Osteoblast (primary cell): ENCODE data around the gene SLFN5. TPM values are rescaled to one million over a fixed set of nuclear protein-coding genes. Genes with fewer than 3 reads are reported as not detected.
A peak's percentile ranks its signal among the peaks of the same experiment; 100 is the strongest.

Source experiments
- DNase-seq: peaks from one replicate; pipeline ENCODE4 v3.0.0; 2011; ENCODE audit warnings: low spot score, mixed read lengths; ENCODE audit not compliant: insufficient read length; ENCODE audit errors: missing footprints
- H2AFZ ChIP-seq: 2 replicates; pipeline ENCODE4 v1.6.0; 2011; ENCODE audit warnings: mild to moderate bottlenecking, low read length
- H3K27ac ChIP-seq: 2 replicates; pipeline ENCODE4 v1.5.1; 2011; ENCODE audit warnings: mild to moderate bottlenecking, low read depth, low read length, moderate library complexity
- H3K27me3 ChIP-seq: 2 replicates; pipeline ENCODE4 v1.6.0; 2012; ENCODE audit warnings: mild to moderate bottlenecking, control low read depth, inconsistent platforms, low read length, moderate library complexity; ENCODE audit not compliant: insufficient read depth
- H3K36me3 ChIP-seq: 2 replicates; pipeline ENCODE4 v1.5.1; 2011; ENCODE audit warnings: mild to moderate bottlenecking, low read length, control low read depth, moderate library complexity; ENCODE audit not compliant: insufficient read depth
- H3K4me1 ChIP-seq: 2 replicates; pipeline ENCODE4 v1.5.1; 2011; ENCODE audit warnings: mild to moderate bottlenecking, low read length, control low read depth, moderate library complexity; ENCODE audit not compliant: insufficient read depth
- H3K4me2 ChIP-seq: 2 replicates; pipeline ENCODE4 v1.6.0; 2011; ENCODE audit warnings: mild to moderate bottlenecking, low read length; ENCODE audit not compliant: insufficient read depth
- H3K4me3 ChIP-seq: fragments of 200-600 bp; sonication (generic); 3 replicates; pipeline ENCODE4 v1.5.1; 2012; ENCODE audit warnings: mild to moderate bottlenecking, low read length, inconsistent platforms; ENCODE audit not compliant: insufficient read depth
- H3K79me2 ChIP-seq: 2 replicates; pipeline ENCODE4 v1.6.0; 2012; ENCODE audit warnings: mild to moderate bottlenecking, low read length, control low read depth, inconsistent platforms; ENCODE audit not compliant: insufficient read depth
- H3K9me3 ChIP-seq: 2 replicates; pipeline ENCODE4 v1.5.1; 2011; ENCODE audit warnings: low read depth, low read length, control low read depth
- H4K20me1 ChIP-seq: 2 replicates; pipeline ENCODE4 v1.6.0; 2012; ENCODE audit warnings: mild to moderate bottlenecking, low read length, control low read depth; ENCODE audit not compliant: insufficient read depth
- total RNA-seq: library from RNA; depleted of rRNA; stranded (reverse); fragments of >200 nt; gene quantifications from 2 replicates; pipeline ENCODE4 v1.2.3, GENCODE V29; 2012
- TF ChIP-seq, protein P1 (sequence below): IDR thresholded peaks from 2 replicates; pipeline ENCODE4 v1.5.1; 2011; ENCODE audit warnings: mild to moderate bottlenecking, low read depth, low read length, moderate library complexity; ENCODE audit errors: extremely low read depth

Gene SLFN5
- total RNA-seq, 1 donor, result 211 TPM

DNA sequence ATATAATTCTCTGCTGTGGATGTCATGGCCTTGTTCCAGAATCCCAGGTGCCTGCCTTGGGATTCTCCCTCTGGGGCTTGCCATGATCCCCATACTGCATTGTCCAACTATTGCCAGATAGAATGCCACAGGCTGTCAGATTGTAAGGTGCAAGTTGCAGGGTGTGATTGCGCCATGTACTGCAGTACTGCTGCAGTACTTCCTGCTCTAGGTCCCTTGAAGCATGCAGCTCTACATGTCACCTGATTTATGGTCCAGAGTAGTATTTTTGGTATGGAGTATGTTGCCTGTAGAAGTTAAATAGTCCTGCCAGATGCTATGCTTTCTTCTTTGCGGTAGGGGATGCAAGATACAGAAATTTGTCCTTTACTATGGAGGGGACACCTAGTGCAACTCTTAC lies 7.0 kb upstream of the SLFN5 start:
- no peaks in the 10 kb centered on the region for H3K9me3 ChIP-seq
- TF ChIP-seq, protein P1, sequence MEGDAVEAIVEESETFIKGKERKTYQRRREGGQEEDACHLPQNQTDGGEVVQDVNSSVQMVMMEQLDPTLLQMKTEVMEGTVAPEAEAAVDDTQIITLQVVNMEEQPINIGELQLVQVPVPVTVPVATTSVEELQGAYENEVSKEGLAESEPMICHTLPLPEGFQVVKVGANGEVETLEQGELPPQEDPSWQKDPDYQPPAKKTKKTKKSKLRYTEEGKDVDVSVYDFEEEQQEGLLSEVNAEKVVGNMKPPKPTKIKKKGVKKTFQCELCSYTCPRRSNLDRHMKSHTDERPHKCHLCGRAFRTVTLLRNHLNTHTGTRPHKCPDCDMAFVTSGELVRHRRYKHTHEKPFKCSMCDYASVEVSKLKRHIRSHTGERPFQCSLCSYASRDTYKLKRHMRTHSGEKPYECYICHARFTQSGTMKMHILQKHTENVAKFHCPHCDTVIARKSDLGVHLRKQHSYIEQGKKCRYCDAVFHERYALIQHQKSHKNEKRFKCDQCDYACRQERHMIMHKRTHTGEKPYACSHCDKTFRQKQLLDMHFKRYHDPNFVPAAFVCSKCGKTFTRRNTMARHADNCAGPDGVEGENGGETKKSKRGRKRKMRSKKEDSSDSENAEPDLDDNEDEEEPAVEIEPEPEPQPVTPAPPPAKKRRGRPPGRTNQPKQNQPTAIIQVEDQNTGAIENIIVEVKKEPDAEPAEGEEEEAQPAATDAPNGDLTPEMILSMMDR, result no peak

DNA sequence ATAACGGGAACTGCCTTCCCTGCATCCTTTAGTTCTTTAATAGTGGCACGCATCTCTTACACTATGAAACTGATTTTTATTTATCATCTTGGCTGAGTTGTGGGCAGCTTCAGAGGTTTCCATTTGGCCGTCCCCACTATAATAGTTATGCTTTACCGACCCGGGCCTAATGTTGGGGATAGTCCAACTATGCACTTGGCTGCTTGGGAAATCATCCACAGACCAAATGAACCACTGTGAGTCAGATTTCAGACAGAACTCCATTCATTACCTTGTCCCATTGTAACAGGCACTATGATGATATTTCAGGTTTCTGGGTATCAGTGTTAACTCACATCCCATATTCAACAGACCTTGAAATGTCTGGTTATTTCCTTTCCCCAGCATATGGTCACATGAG lies 6.1 kb upstream of the SLFN5 start:
- Histone ChIP-seq H3K9me3 (no peaks in the 10 kb centered on the region), H3K27me3 (no peaks in the 10 kb centered on the region), H3K27ac (no peak overlapping the region), H3K4me1 (peaks cover 13% of the 10 kb centered on the region), H4K20me1 (no peaks in the 10 kb centered on the region), H3K4me2 (no peak overlapping the region), H3K4me3 (no peak overlapping the region), H3K79me2 (peaks cover 3% of the 10 kb centered on the region), H2AFZ (no peak overlapping the region), H3K36me3 (no peaks in the 10 kb centered on the region)
- DNase-seq, result no peak
- TF ChIP-seq, protein P1, result no peak

More for the DNA sequence above, 7.0 kb upstream of the SLFN5 start:
- no peak overlapping the region for H2AFZ ChIP-seq
- H3K79me2 ChIP-seq, result no peaks in the 10 kb centered on the region
- H3K4me2 ChIP-seq, result no peak overlapping the region
- H3K27me3 ChIP-seq, result no peaks in the 10 kb centered on the region
- DNase-seq, result no peak
- H4K20me1 ChIP-seq, result no peaks in the 10 kb centered on the region
- peaks cover 12% of the 10 kb centered on the region for H3K4me1 ChIP-seq
- no peaks in the 10 kb centered on the region for H3K36me3 ChIP-seq
- no peak overlapping the region for H3K4me3 ChIP-seq
- H3K27ac ChIP-seq, result no peak overlapping the region

DNA sequence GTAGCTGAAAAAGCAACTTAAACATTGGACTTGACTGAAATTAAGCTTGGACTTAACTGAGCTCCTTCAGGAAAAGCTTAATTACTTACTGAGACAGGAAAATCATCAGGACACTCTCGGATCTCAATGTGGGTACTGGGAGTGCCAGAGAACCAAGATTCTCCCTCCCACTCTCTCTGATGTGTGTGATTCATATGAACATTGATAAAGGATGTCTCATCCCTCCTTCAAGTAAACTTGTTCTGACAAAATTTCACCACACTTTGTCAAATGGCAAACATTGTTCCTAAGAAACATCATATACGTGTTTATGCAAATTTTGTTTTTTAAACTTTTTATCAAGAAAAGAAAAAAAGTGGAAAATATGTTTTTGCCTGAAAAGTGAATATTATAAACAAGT lies 4.1 kb upstream of the SLFN5 start:
- H2AFZ ChIP-seq, result no peak overlapping the region
- H3K4me2 ChIP-seq, result no peak overlapping the region
- H3K9me3 ChIP-seq, result no peaks in the 10 kb centered on the region
- no peak overlapping the region for H3K4me3 ChIP-seq
- H3K36me3 ChIP-seq, result no peaks in the 10 kb centered on the region
- H3K79me2 ChIP-seq, result peaks cover 10% of the 10 kb centered on the region
- H3K4me1 ChIP-seq, result peaks cover 18% of the 10 kb centered on the region
- TF ChIP-seq, protein P1, result no peak
- H4K20me1 ChIP-seq, result no peaks in the 10 kb centered on the region
- DNase-seq, result peak; percentile 88
- no peaks in the 10 kb centered on the region for H3K27me3 ChIP-seq
- no peak overlapping the region for H3K27ac ChIP-seq

DNA sequence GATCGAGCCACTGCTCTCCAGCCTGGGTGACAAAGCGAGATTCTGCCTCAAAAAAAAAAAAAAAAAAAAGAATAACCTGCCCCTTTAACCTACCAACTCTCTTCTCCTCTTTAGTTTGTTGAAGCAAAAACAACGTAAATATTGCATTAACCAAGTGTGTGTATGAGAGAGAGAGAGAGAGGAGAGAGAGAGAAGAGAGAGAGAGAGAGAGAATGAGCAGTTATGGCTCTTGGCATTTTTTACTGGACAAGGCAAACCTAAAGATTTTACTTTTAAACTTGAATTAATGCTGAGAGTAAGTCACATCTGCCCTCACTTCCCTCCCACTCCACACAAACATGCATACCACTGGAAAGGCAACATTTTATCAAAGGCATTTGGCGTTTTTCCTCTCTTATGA lies 3.0 kb upstream of the SLFN5 start:
- Histone ChIP-seq H3K4me3 (no peak overlapping the region), H3K79me2 (peaks cover 10% of the 10 kb centered on the region), H3K9me3 (no peaks in the 10 kb centered on the region), H3K4me2 (no peak overlapping the region), H3K36me3 (no peaks in the 10 kb centered on the region), H3K27me3 (no peaks in the 10 kb centered on the region), H3K27ac (no peak overlapping the region), H2AFZ (no peak overlapping the region), H3K4me1 (peaks cover 27% of the 10 kb centered on the region), H4K20me1 (peaks cover 1% of the 10 kb centered on the region)
- DNase-seq, result no peak
- TF ChIP-seq, protein P1, result no peak
